Stimulated activated CD8-positive, alpha-beta memory T cell treated with anti-CD3 and anti-CD28 coated beads, Interleukin-12 subunit alpha, Interleukin-12 subunit beta, amount 100 ng/mL, for 1 hour (primary cell): ENCODE results near the gene ADH1C.
"Not testable (repeated sequence)": the region's sequence is repeated elsewhere in the genome, so short reads cannot be mapped to it uniquely, and the experiment has no call there.

Experiments
- DNase-seq: peaks from one replicate; pipeline ENCODE4 v3.0.0-alpha.2; 2020; ENCODE audit warnings: low read depth

ADH1C gene

DNA sequence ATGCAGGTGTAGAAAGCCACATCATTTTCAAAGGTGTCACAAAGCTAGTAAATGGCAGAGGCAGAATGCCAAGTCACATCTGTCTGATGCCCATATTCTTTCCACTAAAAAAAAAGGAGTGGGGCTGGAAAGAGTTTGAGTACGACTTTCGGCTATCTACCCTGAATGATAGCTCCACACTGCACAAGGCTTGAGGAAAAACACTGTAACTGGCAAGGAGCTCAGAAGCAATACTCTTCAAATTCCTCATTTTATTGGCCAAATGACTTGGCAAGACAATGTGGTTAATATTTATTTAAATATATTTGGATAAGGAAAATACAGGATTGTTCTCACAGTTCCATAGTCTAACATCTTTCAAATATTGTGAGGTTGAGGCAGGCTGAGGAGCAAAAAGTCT is 5.4 kb upstream of the ADH1C start:
- DNase-seq, result no peak

GRCh38 chr4:99356992-99357391 is 4.4 kb upstream of the ADH1C start:
- DNase-seq, result no peak

DNA sequence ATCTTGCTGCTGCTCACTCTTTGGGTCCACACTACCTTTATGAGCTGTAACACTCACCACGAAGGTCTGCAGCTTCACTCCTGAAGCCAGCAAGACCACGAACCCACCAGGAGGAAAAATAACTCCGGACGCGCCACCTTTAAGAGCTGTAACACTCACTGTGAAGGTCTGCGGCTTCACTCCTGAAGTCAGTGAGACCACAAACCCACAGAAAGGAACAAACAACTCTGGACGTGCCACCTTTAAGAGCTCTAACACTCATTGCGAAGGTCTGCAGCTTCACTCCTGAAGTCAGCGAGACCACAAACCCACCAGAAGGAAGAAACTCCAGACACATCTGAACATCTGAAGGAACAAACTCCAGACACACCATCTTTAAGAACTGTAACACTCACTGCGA is 3.6 kb upstream of the ADH1C start:
- DNase-seq, result not testable (repeated sequence)

DNA sequence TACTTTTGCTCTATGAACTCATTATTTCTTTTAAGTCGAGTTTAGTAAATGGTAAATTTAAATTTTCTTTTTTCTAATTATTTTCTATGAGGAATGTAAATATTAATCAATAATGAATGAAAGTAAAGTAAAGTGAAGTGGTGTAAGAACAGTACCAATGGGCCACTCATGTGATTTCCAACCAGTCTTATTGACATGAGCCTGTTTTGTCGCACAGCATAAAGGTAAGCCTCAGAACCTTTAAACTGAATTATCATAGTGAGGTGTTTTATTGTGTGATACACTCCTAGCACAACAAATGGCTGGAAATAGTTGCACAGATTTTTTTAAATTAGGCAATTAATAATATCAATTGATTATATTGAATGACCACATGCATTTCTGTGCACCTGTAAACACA is 1.1 kb downstream of the ADH1C start:
- DNase-seq, result no peak

- no peak for DNase-seq
Observed at GRCh38 chr4:99349338-99349737, 3.2 kb downstream of the ADH1C start.

DNA sequence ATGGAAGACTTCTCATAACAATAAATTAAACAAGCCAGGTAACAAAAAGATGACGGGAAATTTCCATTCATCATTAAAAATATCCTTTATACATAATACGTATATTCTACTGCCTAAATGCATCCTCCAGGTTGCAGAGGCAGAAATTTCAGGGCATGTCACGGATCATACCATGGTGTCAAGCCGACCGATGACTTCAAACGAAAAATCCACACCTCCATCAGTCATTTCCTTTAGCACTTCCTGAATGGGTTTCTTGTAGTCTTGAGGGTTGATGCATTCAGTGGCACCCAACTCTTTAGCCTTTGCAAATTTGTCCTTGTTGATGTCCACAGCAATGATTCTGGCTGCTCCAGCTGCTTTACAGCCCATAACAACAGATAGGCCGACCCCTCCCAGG is 9.9 kb downstream of the ADH1C start:
- DNase-seq, result not testable (repeated sequence)

DNA sequence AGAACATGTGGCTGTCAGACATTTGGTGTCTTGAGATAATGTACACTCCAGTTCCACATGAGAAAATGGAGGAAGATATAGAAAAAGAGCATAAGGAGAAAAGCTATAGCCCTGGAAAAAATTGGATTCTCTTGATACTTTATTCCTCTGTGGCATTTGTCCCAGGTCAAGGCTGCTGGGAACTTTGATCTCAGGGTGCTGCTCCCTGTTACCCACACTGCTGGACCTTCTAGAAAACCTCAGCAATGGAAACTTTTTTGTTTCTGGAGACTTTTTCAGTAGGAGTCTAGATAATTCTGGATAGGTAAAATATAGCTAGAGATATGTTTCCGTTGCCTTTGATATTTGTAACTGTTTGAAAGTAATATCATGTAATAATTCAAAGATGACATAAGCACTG is 11.1 kb downstream of the ADH1C start:
- no peak for DNase-seq

- DNase-seq, result no peak
Observed at GRCh38 chr4:99339172-99339571, 13.4 kb downstream of the ADH1C start.

GRCh38 chr4:99336553-99336952 is 16.0 kb downstream of the ADH1C start:
- DNase-seq, result no peak

DNA sequence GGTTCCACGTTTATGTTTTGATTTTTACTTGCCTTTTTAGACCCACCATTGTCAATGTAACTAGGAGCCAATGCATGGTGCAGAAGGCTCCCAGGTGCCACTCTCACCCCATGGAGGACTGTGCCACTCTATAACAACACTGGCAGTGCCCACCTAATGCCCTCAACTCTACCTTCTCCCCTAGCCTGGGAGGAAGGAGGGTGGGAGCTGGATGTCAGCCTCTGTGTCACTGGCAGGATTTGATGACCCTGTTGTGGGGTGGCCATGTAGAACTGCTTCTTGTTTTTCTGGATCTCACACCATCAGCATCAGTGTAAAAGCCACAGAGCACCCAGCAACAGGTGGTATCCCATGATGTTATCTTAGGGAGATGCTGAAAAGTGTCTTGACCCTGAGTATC is 17.7 kb downstream of the ADH1C start:
- no peak for DNase-seq

GRCh38 chr4:99330648-99331047 is 21.9 kb downstream of the ADH1C start:
- DNase-seq, result no peak

GRCh38 chr4:99329876-99330275 is 22.7 kb downstream of the ADH1C start:
- no peak for DNase-seq

DNA sequence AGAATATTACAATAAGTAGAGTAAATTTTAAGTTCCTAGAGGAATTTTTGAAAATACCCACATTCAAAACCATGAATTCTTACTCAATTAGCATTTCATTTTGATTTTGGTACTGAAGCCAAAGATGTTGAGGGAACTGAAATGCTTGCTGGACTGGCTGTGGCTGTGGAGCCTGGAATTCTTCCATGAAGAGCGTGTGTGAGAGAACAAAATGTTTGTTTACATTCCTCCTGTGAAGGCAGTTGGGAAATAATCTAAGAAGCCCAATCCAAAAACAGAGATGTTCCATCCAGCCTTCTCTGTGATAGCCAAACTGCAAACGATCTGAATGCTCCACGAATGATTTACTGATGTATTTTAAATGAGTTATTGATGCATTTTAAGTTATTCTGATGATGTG is 27.6 kb downstream of the ADH1C start:
- no peak for DNase-seq

- DNase-seq, result no peak
Observed at GRCh38 chr4:99324361-99324760, 28.2 kb downstream of the ADH1C start.

GRCh38 chr4:99323756-99324155 is 28.8 kb downstream of the ADH1C start:
- no peak for DNase-seq

GRCh38 chr4:99321241-99322191 is 31.0 kb downstream of the ADH1C start, which contains the start of gene ADH1B:
ADH1B (minus strand) TSS chr4:99321401; CDS start chr4:99321331, 70 bp downstream.
- DNase-seq, result no peak

- not testable (repeated sequence) for DNase-seq
Observed at GRCh38 chr4:99317811-99318210, 34.7 kb downstream of the ADH1C start.

- DNase-seq, result no peak
Observed at GRCh38 chr4:99317354-99317753, 35.2 kb downstream of the ADH1C start.

GRCh38 chr4:99315839-99316238 is 36.7 kb downstream of the ADH1C start:
- no peak for DNase-seq

- DNase-seq, result no peak
Observed at GRCh38 chr4:99314211-99314610, 38.3 kb downstream of the ADH1C start.

DNA sequence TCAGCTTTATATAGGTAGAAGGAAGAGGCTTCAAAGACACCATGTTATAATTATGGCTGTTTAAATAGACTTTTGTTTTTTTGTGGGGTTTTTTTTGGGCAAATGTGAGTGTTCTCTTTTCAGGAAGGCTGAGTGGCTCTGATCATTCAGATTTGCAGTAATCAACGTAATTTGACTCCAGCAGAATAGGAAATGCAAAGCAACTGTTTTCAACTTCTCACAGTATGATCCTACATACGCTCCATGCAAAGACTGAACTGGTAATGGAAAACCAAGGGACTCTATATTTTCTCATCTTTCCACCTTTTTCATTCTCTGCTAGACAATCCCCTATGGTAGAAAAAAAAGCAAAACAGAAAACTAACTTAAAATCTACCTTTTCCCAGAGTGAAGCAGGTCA is 42.2 kb downstream of the ADH1C start:
- DNase-seq, result no peak

DNA sequence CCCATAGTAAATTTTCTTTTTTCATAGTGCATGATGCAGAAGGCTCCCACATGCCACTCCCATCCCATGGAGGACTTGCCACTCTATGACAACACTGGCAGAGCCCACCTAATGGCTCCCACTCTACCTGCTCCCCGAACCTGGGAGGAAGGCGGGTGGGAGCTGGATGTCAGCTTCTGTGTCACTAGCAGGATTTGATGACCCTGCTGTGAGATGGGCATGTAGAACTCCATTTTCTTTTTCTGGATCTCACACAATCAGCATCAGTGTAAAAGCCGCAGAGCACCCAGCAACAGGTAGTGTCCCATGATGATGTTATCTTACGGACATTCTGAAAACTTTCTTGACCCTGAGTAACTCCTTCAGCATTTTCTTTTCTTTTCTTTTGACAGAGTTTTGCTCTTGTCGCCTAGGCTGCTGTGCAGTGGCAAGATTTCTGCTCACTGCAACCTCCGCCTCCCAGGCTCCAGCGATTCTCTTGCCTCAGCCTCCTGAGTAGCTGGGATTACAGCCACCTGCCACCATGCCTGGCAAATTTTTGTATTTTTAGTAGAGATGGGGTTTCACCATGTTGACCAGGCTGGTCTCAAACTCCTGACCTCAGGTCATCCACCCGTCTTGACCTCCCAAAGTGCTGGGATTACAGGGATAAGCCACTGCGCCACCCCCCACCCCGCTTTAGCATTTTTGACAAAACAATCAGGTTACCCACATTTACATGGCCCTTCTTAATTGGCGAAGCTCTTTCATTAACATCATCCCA is 46.7 kb downstream of the ADH1C start:
- no peak for DNase-seq
